ENCODE measurements around the gene SYS1. TPM values are rescaled to one million over a fixed set of nuclear protein-coding genes. Genes with fewer than 3 reads are reported as not detected.

The SYS1 gene
- polyA plus RNA-seq, 1 donor from 2014 or later, result 16.1 TPM

DNA sequence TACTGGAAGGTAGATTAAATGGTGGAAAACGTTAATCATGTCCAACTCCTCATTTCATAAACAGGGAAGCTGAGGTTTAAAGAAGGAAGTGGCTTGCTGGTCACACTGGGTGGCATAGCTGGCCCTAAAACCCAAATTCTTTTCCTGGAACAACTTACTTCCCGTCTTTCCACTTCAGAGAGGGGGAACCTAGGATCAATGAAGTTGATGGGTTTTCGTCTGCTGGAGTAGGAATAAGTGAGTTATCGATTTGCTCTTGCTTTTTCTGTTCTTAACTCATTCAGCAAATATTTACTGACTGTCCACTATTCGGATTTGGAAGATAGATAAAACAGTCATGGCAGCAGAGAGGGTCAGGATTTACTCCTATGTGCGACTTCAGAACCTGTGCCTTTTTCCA is 1.2 kb upstream of the SYS1 start (continued):
- TF ChIP-seq, protein P1, sequence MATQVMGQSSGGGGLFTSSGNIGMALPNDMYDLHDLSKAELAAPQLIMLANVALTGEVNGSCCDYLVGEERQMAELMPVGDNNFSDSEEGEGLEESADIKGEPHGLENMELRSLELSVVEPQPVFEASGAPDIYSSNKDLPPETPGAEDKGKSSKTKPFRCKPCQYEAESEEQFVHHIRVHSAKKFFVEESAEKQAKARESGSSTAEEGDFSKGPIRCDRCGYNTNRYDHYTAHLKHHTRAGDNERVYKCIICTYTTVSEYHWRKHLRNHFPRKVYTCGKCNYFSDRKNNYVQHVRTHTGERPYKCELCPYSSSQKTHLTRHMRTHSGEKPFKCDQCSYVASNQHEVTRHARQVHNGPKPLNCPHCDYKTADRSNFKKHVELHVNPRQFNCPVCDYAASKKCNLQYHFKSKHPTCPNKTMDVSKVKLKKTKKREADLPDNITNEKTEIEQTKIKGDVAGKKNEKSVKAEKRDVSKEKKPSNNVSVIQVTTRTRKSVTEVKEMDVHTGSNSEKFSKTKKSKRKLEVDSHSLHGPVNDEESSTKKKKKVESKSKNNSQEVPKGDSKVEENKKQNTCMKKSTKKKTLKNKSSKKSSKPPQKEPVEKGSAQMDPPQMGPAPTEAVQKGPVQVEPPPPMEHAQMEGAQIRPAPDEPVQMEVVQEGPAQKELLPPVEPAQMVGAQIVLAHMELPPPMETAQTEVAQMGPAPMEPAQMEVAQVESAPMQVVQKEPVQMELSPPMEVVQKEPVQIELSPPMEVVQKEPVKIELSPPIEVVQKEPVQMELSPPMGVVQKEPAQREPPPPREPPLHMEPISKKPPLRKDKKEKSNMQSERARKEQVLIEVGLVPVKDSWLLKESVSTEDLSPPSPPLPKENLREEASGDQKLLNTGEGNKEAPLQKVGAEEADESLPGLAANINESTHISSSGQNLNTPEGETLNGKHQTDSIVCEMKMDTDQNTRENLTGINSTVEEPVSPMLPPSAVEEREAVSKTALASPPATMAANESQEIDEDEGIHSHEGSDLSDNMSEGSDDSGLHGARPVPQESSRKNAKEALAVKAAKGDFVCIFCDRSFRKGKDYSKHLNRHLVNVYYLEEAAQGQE (IDR thresholded peaks at IDR 0.05; ENCODE audit: borderline replicate concordance), result no peak
- no peak for TF ChIP-seq MXI1 (conservative IDR thresholded peaks at IDR 0.05; ENCODE audit: poor library complexity, severe bottlenecking)
- TF ChIP-seq TAF1 (IDR thresholded peaks at IDR 0.05; ENCODE audit: low read depth), result no peak
- no peak for TF ChIP-seq SMC3 (conservative IDR thresholded peaks at IDR 0.05; ENCODE audit: poor library complexity)
- TF ChIP-seq POLR2AphosphoS5 (IDR thresholded peaks at IDR 0.05), result no peak

DNA sequence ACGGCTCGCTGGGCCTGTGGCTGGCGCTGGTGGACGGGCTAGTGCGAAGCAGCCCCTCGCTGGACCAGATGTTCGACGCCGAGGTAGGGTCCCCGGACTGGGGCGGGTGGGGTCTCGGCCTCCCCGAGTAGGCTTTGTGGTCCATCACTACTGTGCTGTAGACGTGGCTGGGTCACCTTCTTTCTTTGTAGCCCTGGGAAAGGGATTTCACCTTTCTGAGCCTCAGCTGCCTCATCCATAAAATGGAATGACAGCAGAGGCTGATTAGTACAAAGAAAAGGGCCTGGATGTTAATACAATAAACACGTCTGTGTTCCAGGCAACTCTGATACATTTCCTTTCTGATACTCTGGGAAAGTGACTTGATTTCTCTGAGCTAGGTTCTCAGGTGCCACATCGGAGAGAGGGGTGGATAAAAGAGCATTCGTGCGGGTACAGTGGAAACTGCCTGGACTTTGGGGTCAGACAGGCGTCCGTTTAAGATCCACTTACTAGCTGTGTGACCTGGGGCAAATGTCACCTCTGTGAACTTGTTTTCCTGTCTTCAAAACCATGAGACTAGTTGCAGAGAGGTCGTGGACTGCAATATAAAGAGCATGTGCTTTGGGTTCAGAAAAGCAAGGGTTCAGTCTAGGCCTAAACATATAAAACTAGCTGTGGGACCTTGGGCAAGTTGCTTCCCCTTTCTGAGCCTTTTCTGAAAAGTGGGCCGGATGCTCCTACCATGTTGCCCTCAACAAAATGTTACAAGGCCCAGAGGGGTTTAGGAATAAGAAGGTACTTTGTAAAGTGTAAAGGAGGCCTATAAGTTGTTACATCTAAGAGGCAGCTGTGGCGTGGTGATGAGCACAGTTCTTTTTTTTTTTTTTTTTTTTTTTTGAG is 896 bp downstream of the SYS1 start:
- peak overlapping the region; percentile 94 for H3K27ac ChIP-seq (ENCODE audit: low read length)
- no peaks in the 10 kb centered on the region for H3K27me3 ChIP-seq (ENCODE audit: insufficient read depth, low read depth, low read length)
- peak overlapping the region; percentile 97 for H3K4me3 ChIP-seq (ENCODE audit: low read length)
- H3F3A ChIP-seq (ENCODE audit: insufficient read depth, low read length, poor library complexity, severe bottlenecking), result no peaks in the 10 kb centered on the region
- peak; percentile 29 for TF ChIP-seq MXI1 (conservative IDR thresholded peaks at IDR 0.05; ENCODE audit: poor library complexity, severe bottlenecking)
- no peak for TF ChIP-seq POLR2AphosphoS5 (IDR thresholded peaks at IDR 0.05)
- TF ChIP-seq EP300 (conservative IDR thresholded peaks at IDR 0.05; ENCODE audit: poor library complexity, severe bottlenecking), result no peak
- TF ChIP-seq EZH2 (IDR thresholded peaks at IDR 0.05; ENCODE audit: borderline replicate concordance, insufficient read depth, low read length, poor library complexity, severe bottlenecking), result no peak
- no peak for TF ChIP-seq RAD21 (conservative IDR thresholded peaks at IDR 0.05)
- TF ChIP-seq SMC3 (conservative IDR thresholded peaks at IDR 0.05; ENCODE audit: poor library complexity), result no peak
- TF ChIP-seq, protein P2, sequence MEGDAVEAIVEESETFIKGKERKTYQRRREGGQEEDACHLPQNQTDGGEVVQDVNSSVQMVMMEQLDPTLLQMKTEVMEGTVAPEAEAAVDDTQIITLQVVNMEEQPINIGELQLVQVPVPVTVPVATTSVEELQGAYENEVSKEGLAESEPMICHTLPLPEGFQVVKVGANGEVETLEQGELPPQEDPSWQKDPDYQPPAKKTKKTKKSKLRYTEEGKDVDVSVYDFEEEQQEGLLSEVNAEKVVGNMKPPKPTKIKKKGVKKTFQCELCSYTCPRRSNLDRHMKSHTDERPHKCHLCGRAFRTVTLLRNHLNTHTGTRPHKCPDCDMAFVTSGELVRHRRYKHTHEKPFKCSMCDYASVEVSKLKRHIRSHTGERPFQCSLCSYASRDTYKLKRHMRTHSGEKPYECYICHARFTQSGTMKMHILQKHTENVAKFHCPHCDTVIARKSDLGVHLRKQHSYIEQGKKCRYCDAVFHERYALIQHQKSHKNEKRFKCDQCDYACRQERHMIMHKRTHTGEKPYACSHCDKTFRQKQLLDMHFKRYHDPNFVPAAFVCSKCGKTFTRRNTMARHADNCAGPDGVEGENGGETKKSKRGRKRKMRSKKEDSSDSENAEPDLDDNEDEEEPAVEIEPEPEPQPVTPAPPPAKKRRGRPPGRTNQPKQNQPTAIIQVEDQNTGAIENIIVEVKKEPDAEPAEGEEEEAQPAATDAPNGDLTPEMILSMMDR (IDR thresholded peaks at IDR 0.05; ENCODE audit: poor library complexity, severe bottlenecking), result no peak
- TF ChIP-seq, protein P1 (IDR thresholded peaks at IDR 0.05; ENCODE audit: borderline replicate concordance), result no peak
- peak; percentile 31 for TF ChIP-seq TAF1 (IDR thresholded peaks at IDR 0.05; ENCODE audit: low read depth)
- peak overlapping the region; percentile 49 for H2AFZ ChIP-seq (ENCODE audit: low read depth, low read length)
- peak overlapping the region; percentile 99 for H3K4me2 ChIP-seq (ENCODE audit: low read length)
- no peaks in the 10 kb centered on the region for H3K9me2 ChIP-seq (ENCODE audit: insufficient read depth, low read length)
- H3K79me2 ChIP-seq (replicated peaks; ENCODE audit: insufficient read depth, low read length), result peaks cover 28% of the 10 kb centered on the region
- no peaks in the 10 kb centered on the region for H4K20me1 ChIP-seq (ENCODE audit: insufficient read depth)
- peak overlapping the region; percentile 87 for H3K9ac ChIP-seq (ENCODE audit: low read length)
- H3K36me3 ChIP-seq (ENCODE audit: insufficient read depth, low read length), result no peaks in the 10 kb centered on the region
- H3K9me3 ChIP-seq (ENCODE audit: low read length), result no peaks in the 10 kb centered on the region

All from neural cell (in vitro differentiated cells).